EL (cell line): ENCODE measurements around the gene RGS16.
A peak's percentile ranks its signal among the peaks of the same experiment; 100 is the strongest.

Experiments
- DNase-seq: peaks from one replicate; pipeline ENCODE4 v3.0.0-alpha.2; 2016

RGS16 gene

DNA sequence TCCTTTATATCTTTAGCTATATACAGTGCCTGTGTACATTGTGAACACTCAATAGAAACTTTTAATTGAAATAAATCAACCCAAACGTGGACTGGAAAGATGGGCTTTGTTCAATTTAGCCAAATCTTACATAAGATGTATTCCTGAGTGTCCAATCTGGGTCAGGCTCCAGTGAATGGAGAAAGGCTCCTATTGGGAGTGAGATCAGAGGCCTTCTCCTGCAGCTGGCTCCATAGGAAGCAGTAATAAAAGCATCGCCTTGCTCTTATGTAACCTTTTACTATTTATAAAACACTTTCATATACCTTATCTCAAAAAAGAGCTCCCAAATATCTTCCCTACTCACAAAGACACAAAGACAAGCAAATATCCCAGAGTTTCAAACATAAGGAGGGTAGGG lies 24.9 kb upstream of the RGS16 start:
- no peak for DNase-seq

DNA sequence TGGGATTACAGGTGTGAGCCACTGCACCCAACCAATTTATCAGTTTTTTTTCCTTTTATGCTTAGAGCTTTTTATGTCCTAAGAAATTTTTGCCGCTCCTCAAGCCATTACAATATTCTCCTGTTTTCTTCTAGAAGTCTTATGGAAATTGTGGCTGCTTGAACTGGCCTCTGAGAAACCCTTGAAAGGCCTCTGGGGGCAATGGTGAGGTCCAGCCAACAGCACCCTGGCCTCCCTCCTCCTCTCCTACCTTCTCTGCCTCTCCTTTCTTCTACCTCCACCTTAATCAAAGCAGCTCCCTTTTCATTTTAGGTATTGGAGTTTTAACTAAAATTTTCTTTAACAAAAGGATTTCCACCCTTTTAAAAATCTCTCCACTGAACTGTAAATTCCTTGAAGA lies 24.5 kb upstream of the RGS16 start:
- DNase-seq = no peak

DNA sequence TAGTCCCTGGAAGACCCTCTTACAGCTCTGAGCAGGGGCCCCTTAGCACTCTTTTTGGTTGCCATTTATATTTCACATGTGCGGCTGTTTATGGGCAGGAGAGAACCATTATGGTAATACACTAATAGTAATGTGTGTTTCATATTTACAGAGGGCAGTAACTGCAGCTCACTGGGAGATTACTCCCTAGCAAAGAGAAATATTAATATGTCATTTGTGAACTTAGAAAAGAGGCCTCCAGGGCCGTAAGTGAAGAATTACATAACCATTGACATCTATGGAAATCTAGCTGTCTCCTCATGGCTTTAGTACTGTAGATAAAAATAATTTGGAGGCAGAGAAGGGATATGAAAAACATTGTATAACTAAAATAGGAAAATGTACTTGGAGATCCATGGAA lies 23.4 kb upstream of the RGS16 start:
- DNase-seq = no peak

- DNase-seq = no peak
Measured at GRCh38 chr1:182626527-182626926, 22.3 kb upstream of the RGS16 start.

DNA sequence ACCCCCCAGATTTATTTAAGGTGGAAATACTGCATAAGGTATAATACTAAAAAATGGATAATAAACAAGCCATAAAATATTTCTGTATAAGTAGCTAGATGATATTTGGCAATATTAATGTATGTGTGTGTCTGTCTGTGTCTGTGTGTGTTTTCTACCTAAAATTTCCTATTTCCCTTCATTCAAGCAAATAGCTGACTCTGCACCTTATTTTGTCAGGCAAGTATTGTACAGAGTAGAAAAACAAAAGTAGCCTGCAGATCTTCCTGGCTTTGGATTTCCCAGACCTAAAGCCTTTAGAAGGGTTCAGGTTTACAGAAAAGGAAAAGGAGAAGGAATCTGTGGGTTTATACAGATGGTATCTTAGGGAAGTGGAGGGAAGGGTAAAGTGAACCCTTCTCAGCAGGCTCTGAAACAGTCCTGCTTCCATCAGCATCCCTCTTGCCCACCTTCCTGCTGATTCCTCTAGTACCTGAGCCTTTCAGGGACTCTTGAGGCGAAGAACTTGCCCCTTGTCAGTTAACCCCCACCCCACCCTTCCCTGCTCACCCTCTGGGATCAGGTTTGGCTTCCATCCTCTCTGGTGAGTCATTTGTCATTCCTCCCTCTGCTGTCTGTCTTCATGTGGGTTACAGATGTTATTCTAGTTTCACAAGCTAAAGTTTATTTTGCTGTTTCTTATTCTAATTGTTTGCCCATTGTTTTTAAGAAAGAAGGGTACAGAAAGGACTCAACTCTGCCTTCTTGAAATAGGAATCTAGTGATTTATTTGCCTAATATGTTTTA lies 21.7 kb upstream of the RGS16 start:
- peak; percentile 30 for DNase-seq

DNA sequence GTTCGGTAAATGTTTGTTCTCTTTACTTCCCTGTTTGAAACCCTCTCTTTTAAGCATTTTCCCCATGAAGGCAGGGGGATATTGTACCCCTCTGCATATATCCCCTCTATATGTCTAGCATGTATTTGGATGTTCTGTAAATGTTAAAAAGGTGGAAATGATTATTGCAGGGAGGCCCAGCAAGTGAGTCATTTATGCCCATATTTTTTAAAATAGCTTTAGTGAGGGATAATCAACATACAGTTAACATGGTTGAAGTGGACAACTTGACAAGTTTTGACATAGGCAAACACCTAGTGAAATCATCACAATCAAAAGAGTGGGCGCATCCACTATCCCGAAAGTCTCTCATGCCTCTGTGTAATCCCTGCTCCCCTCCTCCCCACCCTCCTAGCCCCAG lies 20.8 kb upstream of the RGS16 start:
- no peak for DNase-seq

- DNase-seq = no peak
Measured at GRCh38 chr1:182624577-182624976, 20.4 kb upstream of the RGS16 start.

- no peak for DNase-seq
Measured at GRCh38 chr1:182622901-182623528, 18.8 kb upstream of the RGS16 start.

DNA sequence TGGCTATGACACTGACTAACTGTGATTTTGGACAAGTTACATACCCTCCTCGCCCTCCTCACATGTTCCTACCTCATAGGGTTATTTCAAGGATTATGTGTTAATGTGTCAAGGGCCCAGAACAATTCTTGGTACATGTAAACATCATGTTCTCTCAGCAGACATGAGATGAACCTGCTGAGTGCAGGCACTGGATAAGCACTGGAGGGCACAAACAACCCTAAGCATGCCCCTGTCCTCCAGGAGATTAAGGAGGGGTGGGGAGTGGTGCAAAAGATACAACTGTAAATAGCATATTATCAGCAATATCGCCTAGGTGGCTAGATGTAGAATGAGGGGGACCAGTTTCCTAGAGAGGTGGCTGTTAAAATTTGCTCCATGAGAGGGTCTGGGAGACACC lies 17.7 kb upstream of the RGS16 start:
- DNase-seq = no peak

GRCh38 chr1:182620924-182621585 lies 16.9 kb upstream of the RGS16 start:
- DNase-seq = no peak

DNA sequence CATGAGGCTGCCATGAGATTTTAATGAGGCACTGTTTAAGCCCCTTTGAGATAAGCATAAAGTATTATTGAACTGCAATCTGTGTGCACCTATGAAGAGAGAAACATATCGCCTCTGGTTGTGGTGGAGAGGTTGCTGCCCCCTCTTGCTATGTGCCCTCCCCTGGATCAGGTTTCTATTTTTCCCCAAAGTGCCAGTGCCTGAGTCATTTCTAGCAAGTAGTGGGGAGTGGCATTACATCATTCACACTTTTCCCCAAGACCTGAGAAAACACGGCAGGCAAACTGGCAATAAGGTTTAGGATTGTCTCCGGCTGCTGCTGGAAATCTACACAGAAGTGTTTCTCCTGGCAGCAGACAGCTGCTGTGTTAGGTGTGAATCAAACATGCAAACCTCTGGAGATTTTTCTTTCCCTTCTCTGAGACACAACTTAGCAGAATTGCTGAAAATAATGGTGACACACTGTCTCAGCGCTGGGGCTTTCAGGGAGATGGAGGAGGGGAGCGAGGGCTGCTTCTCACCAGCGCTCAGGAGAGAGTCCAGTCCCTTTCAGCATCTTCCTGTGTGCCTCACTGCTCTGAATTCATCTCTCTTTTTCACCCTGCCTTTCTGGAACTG lies 13.7 kb upstream of the RGS16 start:
- DNase-seq = no peak

- DNase-seq = no peak
Measured at GRCh38 chr1:182617014-182617429, 12.8 kb upstream of the RGS16 start.

GRCh38 chr1:182616130-182617013 lies 12.2 kb upstream of the RGS16 start:
- peak; percentile 68 for DNase-seq

GRCh38 chr1:182615468-182616129 lies 11.4 kb upstream of the RGS16 start:
- DNase-seq = peak; percentile 20

- DNase-seq = peak; percentile 88
Measured at GRCh38 chr1:182614796-182615454, 10.7 kb upstream of the RGS16 start.

DNA sequence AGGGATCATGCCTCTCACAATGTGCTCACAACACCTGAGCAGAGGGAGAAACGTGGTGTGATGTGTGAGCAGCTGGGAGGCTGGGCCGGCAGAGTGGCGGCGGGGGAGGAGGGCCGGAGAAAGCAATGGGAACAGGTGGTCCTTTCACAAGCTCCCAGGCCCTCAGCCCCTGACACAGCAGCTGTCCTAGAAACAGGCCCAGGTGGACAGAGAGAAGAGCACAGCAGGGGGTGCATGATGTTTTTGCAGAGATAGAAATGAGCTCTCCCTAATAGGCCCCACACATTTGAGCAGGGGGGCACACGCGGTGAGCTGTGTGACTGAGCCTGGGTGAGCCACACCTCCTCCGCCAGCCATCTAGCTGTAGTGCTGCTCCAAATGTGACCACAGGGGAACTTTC lies 7.6 kb upstream of the RGS16 start:
- DNase-seq = no peak

DNA sequence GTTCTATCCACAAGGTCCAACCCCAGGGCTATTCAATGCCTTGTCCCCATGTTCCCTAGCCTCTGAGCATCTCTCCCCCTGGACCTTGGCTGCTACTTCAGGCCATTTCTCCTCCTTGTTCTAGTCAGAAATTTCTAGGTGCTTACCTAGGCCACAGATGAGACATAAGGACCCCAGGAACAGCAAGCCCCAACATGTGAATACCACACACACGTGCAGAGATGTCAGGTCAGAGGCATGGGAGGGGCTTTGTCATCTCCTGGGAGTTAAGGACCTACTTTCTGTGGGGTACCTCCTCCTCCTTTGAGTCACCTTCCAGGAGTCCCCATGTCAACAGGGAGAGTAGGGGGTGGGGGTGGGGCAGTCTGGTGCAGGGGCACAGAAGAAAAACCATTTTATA lies 7.1 kb upstream of the RGS16 start:
- no peak for DNase-seq

DNA sequence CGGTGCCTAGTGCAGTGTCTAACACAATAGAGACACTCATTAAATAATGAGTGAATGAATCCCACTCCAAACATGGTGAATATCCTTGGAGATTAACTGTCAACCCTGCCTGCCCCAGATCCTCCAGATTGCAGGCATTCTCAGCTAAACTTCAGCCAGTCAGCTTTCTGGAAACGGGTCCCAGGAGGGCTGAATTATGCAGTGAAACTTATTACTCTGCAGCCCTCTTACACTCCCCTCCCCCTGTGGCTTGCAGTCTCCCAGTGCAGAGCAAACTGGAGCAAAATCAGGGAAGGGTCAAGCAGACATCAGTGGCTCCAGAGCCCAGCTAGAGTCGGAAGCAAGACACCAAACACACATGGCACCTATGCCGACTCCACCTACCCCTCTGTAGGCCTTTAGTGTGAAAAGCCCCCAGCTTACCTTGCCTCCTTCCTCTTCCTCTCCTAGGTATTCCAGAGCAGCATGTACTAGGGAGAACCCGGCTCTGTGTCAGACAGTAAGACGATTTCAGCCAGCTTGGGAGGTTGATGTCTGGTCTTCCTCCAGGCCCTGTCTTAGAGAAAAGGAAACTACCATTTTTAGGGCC lies 6.5 kb upstream of the RGS16 start:
- no peak for DNase-seq

GRCh38 chr1:182608845-182609610 lies 4.8 kb upstream of the RGS16 start:
- peak; percentile 35 for DNase-seq

DNA sequence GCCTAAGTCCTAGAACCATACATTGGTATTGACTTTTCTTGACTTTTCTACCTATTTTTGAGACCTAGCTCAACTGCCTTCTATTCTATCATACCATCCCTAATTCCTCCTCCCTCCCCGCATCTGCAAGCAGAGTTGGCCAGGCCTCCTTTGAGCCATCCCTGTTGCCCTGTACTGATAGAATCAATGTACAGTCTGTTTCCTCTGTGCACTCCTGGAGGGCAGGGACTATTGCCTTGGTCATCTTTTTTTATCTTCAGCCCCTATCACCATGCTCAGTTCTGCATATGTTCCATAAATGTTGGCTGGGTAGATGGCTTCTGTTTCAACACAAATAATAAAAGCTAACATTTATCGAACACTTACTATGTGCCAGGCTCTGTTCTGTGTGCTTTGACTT lies 4.0 kb upstream of the RGS16 start:
- DNase-seq = no peak
